Prostate gland (tissue), 2 donors: ENCODE results near the gene BAX.

Experiments
- POLR2A ChIP-seq: fragments of 450-650 bp; IDR thresholded peaks from one replicate; pipeline ENCODE4 v1.6.1; 2016; ENCODE audit warnings: antibody characterized with exemption, mild to moderate bottlenecking
- TF ChIP-seq, protein P1 (sequence below), 4 experiments: fragments of 200-600 bp in 2 of 4; fragments of 450-650 bp in 2 of 4; sonication (generic) in 2 of 4; IDR thresholded peaks; 1 replicate in 3 of 4; 2 replicates in 1 of 4; pipeline ENCODE4 v1.5.1; 2016 to 2019; ENCODE audit warnings: antibody characterized with exemption in 4 of 4, mild to moderate bottlenecking in 2 of 4, moderate library complexity in 2 of 4

DNA sequence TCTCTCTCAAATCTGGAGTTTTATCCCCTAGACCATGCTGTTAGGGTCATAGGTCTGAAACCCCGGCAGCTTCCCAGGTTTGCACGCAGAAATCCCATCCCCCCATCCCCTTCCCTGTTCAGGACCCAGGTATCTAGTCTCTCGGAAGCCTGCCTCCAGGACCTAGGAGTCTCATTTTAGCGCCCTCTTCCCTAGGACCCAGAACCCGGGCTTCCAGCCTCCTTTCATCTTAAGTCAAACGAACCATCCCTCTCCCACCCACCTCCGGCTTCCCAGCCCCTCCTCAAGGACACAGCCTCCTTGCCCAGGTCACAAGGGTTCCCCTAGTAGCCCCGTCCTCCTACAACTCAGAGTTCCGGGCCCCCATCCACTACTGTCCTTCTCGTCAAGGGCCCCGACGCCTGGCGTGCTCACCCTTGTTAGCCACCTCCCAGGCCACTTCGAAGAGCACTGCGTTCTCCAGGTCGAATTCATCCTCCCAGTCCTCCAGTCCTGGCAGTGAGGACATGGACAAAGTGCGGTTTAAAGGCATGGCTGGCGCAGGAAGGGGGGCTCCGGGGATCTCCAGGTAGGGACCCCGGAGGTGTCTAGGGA lies 38.0 kb downstream of the BAX start:
- TF ChIP-seq, protein P1, sequence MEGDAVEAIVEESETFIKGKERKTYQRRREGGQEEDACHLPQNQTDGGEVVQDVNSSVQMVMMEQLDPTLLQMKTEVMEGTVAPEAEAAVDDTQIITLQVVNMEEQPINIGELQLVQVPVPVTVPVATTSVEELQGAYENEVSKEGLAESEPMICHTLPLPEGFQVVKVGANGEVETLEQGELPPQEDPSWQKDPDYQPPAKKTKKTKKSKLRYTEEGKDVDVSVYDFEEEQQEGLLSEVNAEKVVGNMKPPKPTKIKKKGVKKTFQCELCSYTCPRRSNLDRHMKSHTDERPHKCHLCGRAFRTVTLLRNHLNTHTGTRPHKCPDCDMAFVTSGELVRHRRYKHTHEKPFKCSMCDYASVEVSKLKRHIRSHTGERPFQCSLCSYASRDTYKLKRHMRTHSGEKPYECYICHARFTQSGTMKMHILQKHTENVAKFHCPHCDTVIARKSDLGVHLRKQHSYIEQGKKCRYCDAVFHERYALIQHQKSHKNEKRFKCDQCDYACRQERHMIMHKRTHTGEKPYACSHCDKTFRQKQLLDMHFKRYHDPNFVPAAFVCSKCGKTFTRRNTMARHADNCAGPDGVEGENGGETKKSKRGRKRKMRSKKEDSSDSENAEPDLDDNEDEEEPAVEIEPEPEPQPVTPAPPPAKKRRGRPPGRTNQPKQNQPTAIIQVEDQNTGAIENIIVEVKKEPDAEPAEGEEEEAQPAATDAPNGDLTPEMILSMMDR (IDR thresholded peaks at IDR 0.05): no peak
- no peak for TF ChIP-seq POLR2A
